ENCODE measurements around the gene KIFC3.

The KIFC3 gene

DNA sequence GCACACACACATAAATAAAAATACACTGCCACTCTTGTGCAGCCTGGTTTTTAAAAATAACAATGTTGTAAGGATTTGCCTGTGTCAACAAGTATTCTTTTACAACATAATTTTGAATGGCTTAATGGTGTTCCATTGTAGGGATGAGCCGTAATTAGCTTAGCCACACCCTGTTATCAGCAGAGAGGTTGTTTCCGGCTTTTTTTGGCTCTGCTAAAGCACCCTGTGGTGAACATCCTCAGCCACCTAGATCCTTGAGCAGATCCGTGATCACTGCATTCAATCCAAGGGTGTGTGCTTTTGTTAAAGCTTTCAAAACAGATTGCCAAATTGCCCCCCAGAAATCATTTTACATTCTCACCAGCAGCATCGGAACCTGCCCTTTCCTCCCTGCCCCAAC, 59.7 kb downstream of the KIFC3 start:
- Histone ChIP-seq H3K9me3 (ENCODE audit: insufficient read depth, low read length) (no peaks in the 10 kb centered on the region), H3K4me1 (ENCODE audit: low read length) (no peaks in the 10 kb centered on the region), H3K4me3 (ENCODE audit: low read length) (no peak overlapping the region), H3K27ac (ENCODE audit: low read length) (no peak overlapping the region), H3K79me2 (ENCODE audit: low read length) (no peaks in the 10 kb centered on the region), H2AFZ (ENCODE audit: low read depth, low read length) (no peak overlapping the region), H3K36me3 (replicated peaks; ENCODE audit: low read depth, low read length) (no peaks in the 10 kb centered on the region), H3K27me3 (ENCODE audit: low read depth, low read length) (no peaks in the 10 kb centered on the region), H4K20me1 (ENCODE audit: insufficient read depth, low read length) (no peaks in the 10 kb centered on the region), H3K4me2 (ENCODE audit: low read length) (no peak overlapping the region), H3K9ac (ENCODE audit: low read length) (no peak overlapping the region)
- TF ChIP-seq, protein P1, sequence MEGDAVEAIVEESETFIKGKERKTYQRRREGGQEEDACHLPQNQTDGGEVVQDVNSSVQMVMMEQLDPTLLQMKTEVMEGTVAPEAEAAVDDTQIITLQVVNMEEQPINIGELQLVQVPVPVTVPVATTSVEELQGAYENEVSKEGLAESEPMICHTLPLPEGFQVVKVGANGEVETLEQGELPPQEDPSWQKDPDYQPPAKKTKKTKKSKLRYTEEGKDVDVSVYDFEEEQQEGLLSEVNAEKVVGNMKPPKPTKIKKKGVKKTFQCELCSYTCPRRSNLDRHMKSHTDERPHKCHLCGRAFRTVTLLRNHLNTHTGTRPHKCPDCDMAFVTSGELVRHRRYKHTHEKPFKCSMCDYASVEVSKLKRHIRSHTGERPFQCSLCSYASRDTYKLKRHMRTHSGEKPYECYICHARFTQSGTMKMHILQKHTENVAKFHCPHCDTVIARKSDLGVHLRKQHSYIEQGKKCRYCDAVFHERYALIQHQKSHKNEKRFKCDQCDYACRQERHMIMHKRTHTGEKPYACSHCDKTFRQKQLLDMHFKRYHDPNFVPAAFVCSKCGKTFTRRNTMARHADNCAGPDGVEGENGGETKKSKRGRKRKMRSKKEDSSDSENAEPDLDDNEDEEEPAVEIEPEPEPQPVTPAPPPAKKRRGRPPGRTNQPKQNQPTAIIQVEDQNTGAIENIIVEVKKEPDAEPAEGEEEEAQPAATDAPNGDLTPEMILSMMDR (IDR thresholded peaks at IDR 0.05; ENCODE audit: low read depth, low read length), result no peak
- TF ChIP-seq EZH2phosphoT487 (IDR thresholded peaks at IDR 0.05; ENCODE audit: low read depth), result no peak

DNA sequence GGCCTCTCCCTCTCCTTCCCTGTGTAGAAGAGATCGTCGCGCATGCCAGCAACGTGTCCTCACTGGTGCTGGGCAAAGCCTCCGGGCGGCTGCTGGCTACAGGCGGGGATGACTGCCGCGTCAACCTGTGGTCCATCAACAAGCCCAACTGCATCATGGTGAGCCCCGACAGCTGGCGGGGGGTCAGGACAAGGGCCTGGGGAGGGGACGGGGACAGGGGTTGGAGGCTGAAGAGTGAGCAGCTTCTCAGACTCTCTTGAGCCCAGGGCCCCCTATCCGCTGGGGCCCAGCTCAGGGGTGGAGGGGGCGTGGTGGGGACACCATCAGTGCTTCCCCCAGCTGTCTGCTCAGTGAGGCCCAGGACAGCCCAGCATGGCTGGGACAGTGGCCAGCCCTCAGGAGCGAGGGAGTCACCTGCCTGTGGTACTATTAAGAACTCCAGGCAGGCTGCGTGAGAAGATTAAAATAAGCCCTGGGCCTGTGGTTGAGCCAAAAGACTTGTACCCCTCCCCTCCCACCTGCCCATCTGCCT, 60.6 kb downstream of the KIFC3 start:
- no peaks in the 10 kb centered on the region for H3K79me2 ChIP-seq (ENCODE audit: low read length)
- H3K36me3 ChIP-seq (replicated peaks; ENCODE audit: low read depth, low read length), result no peaks in the 10 kb centered on the region
- no peak overlapping the region for H3K4me2 ChIP-seq (ENCODE audit: low read length)
- no peak overlapping the region for H3K27ac ChIP-seq (ENCODE audit: low read length)
- no peaks in the 10 kb centered on the region for H3K27me3 ChIP-seq (ENCODE audit: low read depth, low read length)
- H4K20me1 ChIP-seq (ENCODE audit: insufficient read depth, low read length), result no peaks in the 10 kb centered on the region
- TF ChIP-seq, protein P1 (IDR thresholded peaks at IDR 0.05; ENCODE audit: low read depth, low read length), result no peak
- TF ChIP-seq EZH2phosphoT487 (IDR thresholded peaks at IDR 0.05; ENCODE audit: low read depth), result no peak
- H3K9ac ChIP-seq (ENCODE audit: low read length), result no peak overlapping the region
- H3K9me3 ChIP-seq (ENCODE audit: insufficient read depth, low read length), result no peaks in the 10 kb centered on the region
- H2AFZ ChIP-seq (ENCODE audit: low read depth, low read length), result no peak overlapping the region
- H3K4me3 ChIP-seq (ENCODE audit: low read length), result no peak overlapping the region
- no peaks in the 10 kb centered on the region for H3K4me1 ChIP-seq (ENCODE audit: low read length)

- Histone ChIP-seq H3K4me2 (ENCODE audit: low read length) (no peak overlapping the region), H3K27ac (ENCODE audit: low read length) (no peak overlapping the region), H4K20me1 (ENCODE audit: insufficient read depth, low read length) (no peaks in the 10 kb centered on the region), H2AFZ (ENCODE audit: low read depth, low read length) (no peak overlapping the region), H3K9ac (ENCODE audit: low read length) (no peak overlapping the region), H3K36me3 (replicated peaks; ENCODE audit: low read depth, low read length) (no peaks in the 10 kb centered on the region), H3K4me3 (ENCODE audit: low read length) (no peak overlapping the region), H3K79me2 (ENCODE audit: low read length) (no peaks in the 10 kb centered on the region), H3K4me1 (ENCODE audit: low read length) (0 out of 2 replicates have a peak, but pooled peaks cover 4% of the 10 kb centered on the region), H3K9me3 (ENCODE audit: insufficient read depth, low read length) (no peaks in the 10 kb centered on the region), H3K27me3 (ENCODE audit: low read depth, low read length) (no peaks in the 10 kb centered on the region)
- TF ChIP-seq, protein P1 (IDR thresholded peaks at IDR 0.05; ENCODE audit: low read depth, low read length), result no peak
- TF ChIP-seq EZH2phosphoT487 (IDR thresholded peaks at IDR 0.05; ENCODE audit: low read depth), result no peak
Observed at GRCh38 chr16:57740423-57741071, 61.7 kb downstream of the KIFC3 start.

DNA sequence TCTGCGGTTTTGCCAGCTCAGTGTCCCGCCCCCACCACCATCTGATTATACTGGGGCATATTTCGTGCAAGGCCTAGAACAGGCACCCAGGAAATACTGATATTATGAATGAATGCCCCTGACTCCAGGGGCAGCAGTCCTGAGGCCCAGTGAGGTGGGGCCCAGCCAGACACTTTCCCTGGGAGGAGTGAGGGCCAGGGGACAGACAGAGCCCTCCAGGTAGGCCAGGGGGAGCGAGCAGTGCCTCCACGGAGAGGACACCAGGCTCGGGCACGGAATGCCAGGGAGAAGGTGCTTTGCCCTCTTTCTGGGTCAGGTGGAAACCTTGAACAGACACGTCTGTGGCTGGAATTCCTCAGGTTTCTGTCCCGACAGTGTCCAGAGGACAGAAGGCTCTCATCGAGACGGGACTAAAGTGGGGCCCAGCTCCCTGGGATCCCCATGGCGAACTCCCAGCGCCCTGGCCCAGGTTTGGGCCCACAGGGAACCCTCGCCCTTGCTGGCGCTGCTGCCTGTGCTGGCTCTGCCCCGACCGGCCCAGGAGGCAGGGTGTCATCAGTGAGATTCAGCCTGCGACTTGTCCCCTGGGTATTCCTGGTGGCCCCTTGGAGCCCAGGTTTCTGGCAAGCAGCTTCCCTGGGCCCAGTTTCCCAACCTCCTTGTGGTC, 62.4 kb downstream of the KIFC3 start:
- H3K27me3 ChIP-seq (ENCODE audit: low read depth, low read length), result no peaks in the 10 kb centered on the region
- H3K9me3 ChIP-seq (ENCODE audit: insufficient read depth, low read length), result no peaks in the 10 kb centered on the region
- no peak overlapping the region for H3K9ac ChIP-seq (ENCODE audit: low read length)
- H3K79me2 ChIP-seq (ENCODE audit: low read length), result no peaks in the 10 kb centered on the region
- no peak overlapping the region for H2AFZ ChIP-seq (ENCODE audit: low read depth, low read length)
- H3K27ac ChIP-seq (ENCODE audit: low read length), result no peak overlapping the region
- no peak overlapping the region for H3K4me2 ChIP-seq (ENCODE audit: low read length)
- no peaks in the 10 kb centered on the region for H3K36me3 ChIP-seq (replicated peaks; ENCODE audit: low read depth, low read length)
- H4K20me1 ChIP-seq (ENCODE audit: insufficient read depth, low read length), result no peaks in the 10 kb centered on the region
- no peak overlapping the region for H3K4me3 ChIP-seq (ENCODE audit: low read length)
- H3K4me1 ChIP-seq (ENCODE audit: low read length), result 0 out of 2 replicates have a peak, but pooled peaks cover 4% of the 10 kb centered on the region
- TF ChIP-seq, protein P1 (IDR thresholded peaks at IDR 0.05; ENCODE audit: low read depth, low read length), result no peak
- no peak for TF ChIP-seq EZH2phosphoT487 (IDR thresholded peaks at IDR 0.05; ENCODE audit: low read depth)

All from OCI-LY3 (cell line).